Upper lobe of right lung (tissue), 1 donor: Measurements from ENCODE around the gene SAFB. TPM values are rescaled to one million over a fixed set of nuclear protein-coding genes. Genes with fewer than 3 reads are reported as not detected.
A peak's percentile ranks its signal among the peaks of the same experiment; 100 is the strongest.

Experiments
- ATAC-seq: fragments of 200-7000 bp; cut with Tn5 transposase; one replicate; pipeline ENCODE4 v1.9.1; 2020; ENCODE audit warnings: mild to moderate bottlenecking, moderate library complexity
- DNase-seq: peaks from one replicate; pipeline ENCODE4 v3.0.0-alpha.2; 2020
- H3K27ac ChIP-seq: fragments of 200-600 bp; one replicate; pipeline ENCODE4 v1.8.0; 2022
- H3K27me3 ChIP-seq: fragments of 200-600 bp; one replicate; pipeline ENCODE4 v1.8.0; 2022; ENCODE audit warnings: mild to moderate bottlenecking
- H3K36me3 ChIP-seq: fragments of 200-600 bp; one replicate; pipeline ENCODE4 v1.8.0; 2022
- H3K4me1 ChIP-seq: fragments of 200-600 bp; one replicate; pipeline ENCODE4 v1.8.0; 2022
- H3K4me3 ChIP-seq: fragments of 200-600 bp; one replicate; pipeline ENCODE4 v1.8.0; 2022; ENCODE audit warnings: mild to moderate bottlenecking
- H3K9me3 ChIP-seq: fragments of 200-600 bp; one replicate; pipeline ENCODE4 v1.8.0; 2022
- CTCF ChIP-seq: fragments of 200-600 bp; IDR thresholded peaks from one replicate; pipeline ENCODE4 v1.8.0; 2022; ENCODE audit warnings: antibody characterized with exemption
- intact Hi-C: fragments of 100-400 bp; cut with DNase I; formaldehyde crosslinking; loops from one replicate; pipeline ENCODE4 v1.11.0; 2022
- total RNA-seq: library from RNA; stranded (reverse); fragmentation: NEBNext Ultra II Directional; extraction: Animal tissue kit (Norgen Biotek cat#: 25700); gene quantifications from one replicate; pipeline ENCODE4 v1.2.1, GENCODE V29; 2021
- donor health status: DM: no; HTN: yes; CAD: no; lungs with severe emphysema.

SAFB gene
- total RNA-seq, 1 donor from 2014 or later = 71.9 TPM

- ATAC-seq (no peak), DNase-seq (no peak)
- Histone ChIP-seq H3K27ac (no peak overlapping the region), H3K4me1 (no peaks in the 10 kb centered on the region), H3K36me3 (peaks cover 100% of the 10 kb centered on the region), H3K9me3 (no peaks in the 10 kb centered on the region), H3K4me3 (no peak overlapping the region), H3K27me3 (no peaks in the 10 kb centered on the region)
- intact Hi-C loops = no loop called here
- no peak for TF ChIP-seq CTCF
Observed at GRCh38 chr19:5664515-5664914, 41.6 kb downstream of the SAFB start.

GRCh38 chr19:5665781-5666513 lies 43.1 kb downstream of the SAFB start:
- DNase-seq (no peak), ATAC-seq (no peak)
- Histone ChIP-seq H3K9me3 (no peaks in the 10 kb centered on the region), H3K27me3 (no peaks in the 10 kb centered on the region), H3K27ac (no peak overlapping the region), H3K4me1 (no peaks in the 10 kb centered on the region), H3K36me3 (peaks cover 92% of the 10 kb centered on the region), H3K4me3 (no peak overlapping the region)
- TF ChIP-seq CTCF = no peak
- intact Hi-C loops = no loop called here

- Histone ChIP-seq H3K4me1 (no peaks in the 10 kb centered on the region), H3K4me3 (no peak overlapping the region), H3K9me3 (no peaks in the 10 kb centered on the region), H3K27me3 (no peaks in the 10 kb centered on the region), H3K27ac (no peak overlapping the region), H3K36me3 (peaks cover 90% of the 10 kb centered on the region)
- intact Hi-C loops = no loop called here
- no peak for TF ChIP-seq CTCF
- DNase-seq (no peak), ATAC-seq (no peak)
Observed at GRCh38 chr19:5666921-5667610, 44.2 kb downstream of the SAFB start.

GRCh38 chr19:5667751-5668271 lies 44.9 kb downstream of the SAFB start:
- H3K36me3 ChIP-seq = peaks cover 83% of the 10 kb centered on the region

GRCh38 chr19:5669212-5669611 lies 46.3 kb downstream of the SAFB start:
- Histone ChIP-seq H3K9me3 (no peaks in the 10 kb centered on the region), H3K27ac (no peak overlapping the region), H3K4me3 (no peak overlapping the region), H3K4me1 (no peaks in the 10 kb centered on the region), H3K36me3 (peaks cover 69% of the 10 kb centered on the region), H3K27me3 (no peaks in the 10 kb centered on the region)
- intact Hi-C loops = no loop called here
- TF ChIP-seq CTCF = no peak
- ATAC-seq = peak; percentile 15
- DNase-seq = no peak

More at GRCh38 chr19:5667751-5668271, 44.9 kb downstream of the SAFB start:
- ATAC-seq (no peak), DNase-seq (no peak)
- no peak for TF ChIP-seq CTCF
- intact Hi-C loops = no loop called here
- H3K4me3 ChIP-seq = no peak overlapping the region
- no peaks in the 10 kb centered on the region for H3K27me3 ChIP-seq
- no peaks in the 10 kb centered on the region for H3K9me3 ChIP-seq
- H3K27ac ChIP-seq = no peak overlapping the region
- no peaks in the 10 kb centered on the region for H3K4me1 ChIP-seq
